ENCODE measurements around the gene RSBN1.

- TF ChIP-seq CTCF (conservative IDR thresholded peaks at IDR 0.05 in 1 of 2, IDR thresholded peaks at IDR 0.05 in 1 of 2; ENCODE audit: low read depth in 1 of 2, low read length in 2 of 2) = no peak
- TF ChIP-seq EZH2 (IDR thresholded peaks at IDR 0.05; ENCODE audit: low read length, missing control alignments) = no peak
Observed at GRCh38 chr1:113860891-113861290, 48.6 kb upstream of the RSBN1 start.

Data from fibroblast of lung (primary cell).